Lung (tissue), 12 donors: ENCODE data around the gene C12orf57. TPM values are rescaled to one million over a fixed set of nuclear protein-coding genes. Genes with fewer than 3 reads are reported as not detected.

Experiments used
- ATAC-seq: fragments of 200-7000 bp; cut with Tn5 transposase; one replicate; pipeline ENCODE4 v1.9.1; 2020; ENCODE audit warnings: moderate number of reproducible peaks; ENCODE audit not compliant: insufficient read depth, low FRiP score
- DNase-seq, 3 donors: peaks; one replicate each; pipeline ENCODE4 v3.0.0-alpha.2; 2013 to 2017
- H3K27ac ChIP-seq, 2 donors: one replicate each; pipeline ENCODE4 v1.5.1; 2013; ENCODE audit warnings: mild to moderate bottlenecking in 2 of 2, moderate library complexity in 2 of 2, control low read depth in 1 of 2, inconsistent platforms in 1 of 2, low read depth in 1 of 2, low read length in 1 of 2
- H3K27me3 ChIP-seq, 3 donors: one replicate each; pipeline ENCODE4 v1.5.1; 2013; ENCODE audit warnings: low read length in 2 of 3; ENCODE audit not compliant: control insufficient read depth in 3 of 3, insufficient read depth in 3 of 3
- H3K36me3 ChIP-seq, 4 donors: one replicate each; pipeline ENCODE4 v1.5.1; 2013; ENCODE audit warnings: low read length in 4 of 4, mild to moderate bottlenecking in 1 of 4, moderate library complexity in 1 of 4; ENCODE audit not compliant: control insufficient read depth in 4 of 4, insufficient read depth in 4 of 4
- H3K4me1 ChIP-seq, 5 donors: one replicate each; pipeline ENCODE4 v1.5.1; 2013; ENCODE audit warnings: low read length in 5 of 5, mild to moderate bottlenecking in 2 of 5, moderate library complexity in 1 of 5; ENCODE audit not compliant: control insufficient read depth in 5 of 5, insufficient read depth in 5 of 5
- H3K4me3 ChIP-seq: one replicate; pipeline ENCODE4 v1.5.1; 2013; ENCODE audit warnings: mild to moderate bottlenecking, control low read depth, moderate library complexity
- H3K9ac ChIP-seq, 2 donors: one replicate each; pipeline ENCODE4 v1.5.1; 2013; ENCODE audit warnings: low read length in 2 of 2, control low read depth in 1 of 2; ENCODE audit not compliant: insufficient read depth in 1 of 2
- H3K9me3 ChIP-seq, 4 donors: one replicate each; pipeline ENCODE4 v1.5.1; 2013; ENCODE audit warnings: low read length in 3 of 4, mild to moderate bottlenecking in 1 of 4, moderate library complexity in 1 of 4; ENCODE audit not compliant: control insufficient read depth in 4 of 4, insufficient read depth in 3 of 4
- CTCF ChIP-seq: IDR thresholded peaks from 2 replicates; pipeline ENCODE4 v1.5.1; 2012; ENCODE audit warnings: mild to moderate bottlenecking; ENCODE audit errors: control extremely low read depth, extremely low read depth
- WGBS, 2 donors: extraction: QIAGEN DNeasy Blood & Tissue Kit; methylation state at CpG; one replicate each; pipeline ENCODE4 v1.1.7; 2013; 5-methylcytosine and 5-hydroxymethylcytosine counted together
- polyA plus RNA-seq, 2 donors: library from polyadenylated mRNA; stranded (reverse); fragments of 200-250 nt; gene quantifications; one replicate each; pipeline ENCODE4 v1.2.1, GENCODE V29; 2013
- total RNA-seq, 2 donors: library from RNA; depleted of rRNA in 1 of 2; stranded (reverse); fragments of >200 nt in 1 of 2; gene quantifications; one replicate each; pipeline ENCODE4 v1.2.1, GENCODE V29; 2014 to 2021
- donor health status: control.
- donor health status: control.
- donor health status: Bipolar disorder and iron deficiency.
- donor health status: healthy.
- donor health status: DM: yes; HTN: yes; CAD: no.

C12orf57 gene
- total and polyA plus RNA-seq, 4 donors = 92.9 to 437 (median 283) TPM

- Histone ChIP-seq H3K9ac (no peak overlapping the region), H3K27ac (no peak overlapping the region), H3K4me1 (peaks cover 0 to 14% (median 11%) of the 10 kb centered on the region in 5 donors), H3K27me3 (peaks cover 0 to 16% (median 13%) of the 10 kb centered on the region in 3 donors), H3K4me3 (no peak overlapping the region), H3K9me3 (no peaks in the 10 kb centered on the region), H3K36me3 (peaks cover 0 to 11% (median 0%) of the 10 kb centered on the region in 4 donors)
- 86 to 88% methylated on average over 14 of the region's 14 CpGs for WGBS, 2 donors
- DNase-seq (no peak), ATAC-seq (no peak)
- TF ChIP-seq CTCF = no peak
These were observed 26.2 kb upstream of the C12orf57 start for GRCh38 chr12:6917491-6918231.

DNA sequence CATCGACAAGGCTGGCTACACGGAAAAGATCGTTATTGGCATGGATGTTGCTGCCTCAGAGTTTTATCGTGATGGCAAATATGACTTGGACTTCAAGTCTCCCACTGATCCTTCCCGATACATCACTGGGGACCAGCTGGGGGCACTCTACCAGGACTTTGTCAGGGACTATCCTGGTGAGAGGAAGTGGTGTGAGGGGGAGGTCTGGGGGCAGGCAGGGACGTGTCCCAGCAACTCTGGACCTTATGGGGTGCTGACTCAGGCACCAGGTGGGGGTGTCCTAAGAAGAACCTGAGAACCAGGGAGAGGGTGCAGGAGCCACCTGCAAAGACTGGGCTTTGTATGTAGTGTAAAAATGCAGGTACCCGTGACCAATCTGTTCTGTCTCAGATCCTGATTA is 24.2 kb upstream of the C12orf57 start:
- Histone ChIP-seq H3K4me1 (peaks cover 0 to 16% (median 8%) of the 10 kb centered on the region in 5 donors), H3K9ac (no peak overlapping the region), H3K27me3 (peaks cover 0 to 4% (median 0%) of the 10 kb centered on the region in 3 donors), H3K27ac (no peak overlapping the region), H3K4me3 (no peak overlapping the region), H3K36me3 (peaks cover 0 to 11% (median under 1%) of the 10 kb centered on the region in 4 donors), H3K9me3 (no peaks in the 10 kb centered on the region)
- no peak for TF ChIP-seq CTCF
- 74 to 77% methylated on average over 7 of the region's 7 CpGs for WGBS, 2 donors
- ATAC-seq (no peak), DNase-seq (no peak)

DNA sequence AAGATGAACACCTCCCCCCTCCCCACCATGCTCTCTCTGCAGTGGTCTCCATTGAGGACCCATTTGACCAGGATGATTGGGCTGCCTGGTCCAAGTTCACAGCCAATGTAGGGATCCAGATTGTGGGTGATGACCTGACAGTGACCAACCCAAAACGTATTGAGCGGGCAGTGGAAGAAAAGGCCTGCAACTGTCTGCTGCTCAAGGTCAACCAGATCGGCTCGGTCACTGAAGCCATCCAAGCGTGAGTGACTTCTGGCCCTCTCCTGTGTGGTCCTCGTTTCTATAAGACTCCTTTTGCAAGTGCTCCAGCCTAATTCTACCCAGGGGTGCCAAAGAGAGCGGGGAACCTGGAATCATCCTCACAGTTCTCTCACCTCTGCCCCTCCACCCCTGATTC is 22.3 kb upstream of the C12orf57 start:
- no peak for DNase-seq
- H3K27me3 ChIP-seq = no peaks in the 10 kb centered on the region
- H3K4me1 ChIP-seq = peaks cover 6 to 27% (median 19%) of the 10 kb centered on the region in 5 donors
- H3K9ac ChIP-seq = no peak overlapping the region
- TF ChIP-seq CTCF = no peak
- H3K36me3 ChIP-seq = peaks cover 0 to 8% (median under 1%) of the 10 kb centered on the region in 4 donors
- no peak overlapping the region for H3K27ac ChIP-seq
- ATAC-seq = no peak
- no peak overlapping the region for H3K4me3 ChIP-seq
- WGBS, 2 donors = 87 to 94% methylated on average over 7 of the region's 7 CpGs
- no peaks in the 10 kb centered on the region for H3K9me3 ChIP-seq
